Testis (tissue), 2 donors: Measurements from ENCODE around the gene MNT.

Source experiments
- POLR2A ChIP-seq: fragments of 450-650 bp; IDR thresholded peaks from one replicate; pipeline ENCODE4 v1.6.1; 2017; ENCODE audit warnings: antibody characterized with exemption, mild to moderate bottlenecking, moderate library complexity
- TF ChIP-seq, protein P1 (sequence below), 3 experiments: fragments of 450-650 bp in 2 of 3; fragments of 200-600 bp in 1 of 3; sonication (generic) in 1 of 3; IDR thresholded peaks; one replicate each; pipeline ENCODE4 v1.5.1; 2016 to 2019; ENCODE audit warnings: antibody characterized with exemption in 3 of 3, mild to moderate bottlenecking in 2 of 3, moderate library complexity in 1 of 3

DNA sequence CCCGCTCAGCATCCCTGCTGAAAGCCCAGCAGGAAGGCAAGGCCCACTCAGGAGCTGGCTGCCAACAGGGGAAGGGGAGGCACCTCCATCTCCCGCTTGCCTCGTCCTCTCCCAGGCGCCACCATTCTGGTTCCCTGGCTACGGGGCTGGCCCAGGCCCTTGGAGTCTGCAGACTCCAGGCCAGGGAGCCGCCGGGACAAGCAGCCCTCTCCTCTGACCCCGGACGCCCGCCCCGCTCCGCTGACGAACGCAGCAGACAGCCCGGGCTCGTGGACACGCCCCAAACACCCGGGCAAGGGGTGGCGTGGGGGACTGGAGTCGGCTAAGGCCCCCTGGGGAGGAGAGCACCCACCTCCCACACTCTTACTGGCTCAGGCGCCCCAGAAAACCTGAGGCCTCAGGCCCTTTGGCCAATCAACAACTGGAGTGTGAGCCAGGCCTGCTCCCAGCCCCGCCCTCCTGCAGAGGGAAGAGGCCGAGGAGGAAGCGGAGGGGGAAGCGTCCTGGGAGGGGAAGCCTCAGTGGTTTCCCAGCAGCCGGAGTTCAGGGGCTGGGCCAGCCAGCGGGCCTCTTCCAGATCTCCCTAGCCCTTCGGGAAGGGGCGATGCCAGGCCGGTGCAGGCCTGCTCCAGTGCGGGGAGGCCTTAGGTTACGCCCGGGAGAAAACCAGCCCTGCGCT lies 4.2 kb downstream of the MNT start:
- TF ChIP-seq, protein P1, sequence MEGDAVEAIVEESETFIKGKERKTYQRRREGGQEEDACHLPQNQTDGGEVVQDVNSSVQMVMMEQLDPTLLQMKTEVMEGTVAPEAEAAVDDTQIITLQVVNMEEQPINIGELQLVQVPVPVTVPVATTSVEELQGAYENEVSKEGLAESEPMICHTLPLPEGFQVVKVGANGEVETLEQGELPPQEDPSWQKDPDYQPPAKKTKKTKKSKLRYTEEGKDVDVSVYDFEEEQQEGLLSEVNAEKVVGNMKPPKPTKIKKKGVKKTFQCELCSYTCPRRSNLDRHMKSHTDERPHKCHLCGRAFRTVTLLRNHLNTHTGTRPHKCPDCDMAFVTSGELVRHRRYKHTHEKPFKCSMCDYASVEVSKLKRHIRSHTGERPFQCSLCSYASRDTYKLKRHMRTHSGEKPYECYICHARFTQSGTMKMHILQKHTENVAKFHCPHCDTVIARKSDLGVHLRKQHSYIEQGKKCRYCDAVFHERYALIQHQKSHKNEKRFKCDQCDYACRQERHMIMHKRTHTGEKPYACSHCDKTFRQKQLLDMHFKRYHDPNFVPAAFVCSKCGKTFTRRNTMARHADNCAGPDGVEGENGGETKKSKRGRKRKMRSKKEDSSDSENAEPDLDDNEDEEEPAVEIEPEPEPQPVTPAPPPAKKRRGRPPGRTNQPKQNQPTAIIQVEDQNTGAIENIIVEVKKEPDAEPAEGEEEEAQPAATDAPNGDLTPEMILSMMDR (IDR thresholded peaks at IDR 0.05) = no peak
- peak; percentile 10 for TF ChIP-seq POLR2A
